HUES6 (cell line): ENCODE results near the gene TYROBP.
"Not testable (repeated sequence)": the region's sequence is repeated elsewhere in the genome, so short reads cannot be mapped to it uniquely, and the experiment has no call there.

Experiments
- H3K27ac ChIP-seq: 2 replicates; pipeline ENCODE4 v1.7.0; 2013; ENCODE audit warnings: low read depth, mild to moderate bottlenecking, low read length, inconsistent platforms
- H3K27me3 ChIP-seq: 2 replicates; pipeline ENCODE4 v1.6.1; 2013; ENCODE audit warnings: low read length; ENCODE audit not compliant: control insufficient read depth, insufficient read depth
- H3K36me3 ChIP-seq: 2 replicates; pipeline ENCODE4 v1.6.1; 2013; ENCODE audit warnings: low read length; ENCODE audit not compliant: control insufficient read depth, insufficient read depth
- H3K4me1 ChIP-seq: 2 replicates; pipeline ENCODE4 v1.6.1; 2013; ENCODE audit warnings: low read length; ENCODE audit not compliant: control insufficient read depth, insufficient read depth
- H3K4me3 ChIP-seq: 2 replicates; pipeline ENCODE4 v1.5.1; 2013; ENCODE audit warnings: low read depth, low read length
- H3K9ac ChIP-seq: one replicate; pipeline ENCODE4 v1.6.1; 2013; ENCODE audit warnings: mild to moderate bottlenecking, low read length
- H3K9me3 ChIP-seq: 2 replicates; pipeline ENCODE4 v1.6.1; 2013; ENCODE audit warnings: low read depth, low read length; ENCODE audit not compliant: control insufficient read depth, insufficient read depth

The TYROBP gene

GRCh38 chr19:35898499-35898809 is 9.6 kb downstream of the TYROBP start:
- peaks cover 22% of the 10 kb centered on the region for H3K4me1 ChIP-seq
- H3K4me3 ChIP-seq, result peak overlapping the region; percentile 95
- no peak overlapping the region for H3K27ac ChIP-seq
- peaks cover 6% of the 10 kb centered on the region for H3K27me3 ChIP-seq
- no peaks in the 10 kb centered on the region for H3K9me3 ChIP-seq
- peak overlapping the region; percentile 58 for H3K9ac ChIP-seq
- H3K36me3 ChIP-seq, result peaks cover 42% of the 10 kb centered on the region

- H3K9ac ChIP-seq, result no peak overlapping the region
- peaks cover 17% of the 10 kb centered on the region for H3K4me1 ChIP-seq
- H3K4me3 ChIP-seq, result peak overlapping the region; percentile 95
- no peaks in the 10 kb centered on the region for H3K9me3 ChIP-seq
- peaks cover 6% of the 10 kb centered on the region; the same call in 1 of the 2 replicates for H3K27me3 ChIP-seq
- H3K27ac ChIP-seq, result no peak overlapping the region
- peaks cover 47% of the 10 kb centered on the region for H3K36me3 ChIP-seq
Measured at GRCh38 chr19:35897706-35898451, 10.2 kb downstream of the TYROBP start.

- no peaks in the 10 kb centered on the region for H3K9me3 ChIP-seq
- H3K9ac ChIP-seq, result no peak overlapping the region
- H3K36me3 ChIP-seq, result peaks cover 55% of the 10 kb centered on the region
- no peak overlapping the region for H3K4me3 ChIP-seq
- H3K27ac ChIP-seq, result no peak overlapping the region
- H3K4me1 ChIP-seq, result peaks cover 5% of the 10 kb centered on the region
- no peaks in the 10 kb centered on the region for H3K27me3 ChIP-seq
Measured at GRCh38 chr19:35896643-35897040, 11.5 kb downstream of the TYROBP start.

- Histone ChIP-seq H3K27ac (no peak overlapping the region), H3K4me1 (no peaks in the 10 kb centered on the region), H3K4me3 (no peak overlapping the region), H3K27me3 (no peaks in the 10 kb centered on the region), H3K9ac (no peak overlapping the region), H3K36me3 (peaks cover 56% of the 10 kb centered on the region), H3K9me3 (no peaks in the 10 kb centered on the region)
Measured at GRCh38 chr19:35895911-35896642, 12.0 kb downstream of the TYROBP start.

- H3K27me3 ChIP-seq, result no peaks in the 10 kb centered on the region
- no peak overlapping the region for H3K4me3 ChIP-seq
- peaks cover 73% of the 10 kb centered on the region for H3K36me3 ChIP-seq
- no peak overlapping the region for H3K27ac ChIP-seq
- no peaks in the 10 kb centered on the region for H3K4me1 ChIP-seq
- no peaks in the 10 kb centered on the region for H3K9me3 ChIP-seq
- H3K9ac ChIP-seq, result no peak overlapping the region
Measured at GRCh38 chr19:35894342-35894741, 13.8 kb downstream of the TYROBP start.

GRCh38 chr19:35891819-35892218 is 16.3 kb downstream of the TYROBP start:
- not testable (repeated sequence) for H3K27me3 ChIP-seq, H3K9me3 ChIP-seq, H3K9ac ChIP-seq, H3K27ac ChIP-seq, H3K4me3 ChIP-seq, H3K4me1 ChIP-seq
- peaks cover 80% of the 10 kb centered on the region for H3K36me3 ChIP-seq

GRCh38 chr19:35890113-35890650 is 17.9 kb downstream of the TYROBP start:
- no peak overlapping the region for H3K4me3 ChIP-seq
- no peak overlapping the region for H3K9ac ChIP-seq
- H3K4me1 ChIP-seq, result no peaks in the 10 kb centered on the region
- H3K27me3 ChIP-seq, result no peaks in the 10 kb centered on the region
- peaks cover 65% of the 10 kb centered on the region for H3K36me3 ChIP-seq
- no peaks in the 10 kb centered on the region for H3K9me3 ChIP-seq
- H3K27ac ChIP-seq, result no peak overlapping the region

- Histone ChIP-seq H3K36me3 (peaks cover 60% of the 10 kb centered on the region), H3K27me3 (no peaks in the 10 kb centered on the region), H3K27ac (no peak overlapping the region), H3K4me3 (no peak overlapping the region), H3K9ac (no peak overlapping the region), H3K9me3 (no peaks in the 10 kb centered on the region), H3K4me1 (no peaks in the 10 kb centered on the region)
Measured at GRCh38 chr19:35889370-35890112, 18.6 kb downstream of the TYROBP start.

- Histone ChIP-seq H3K9me3 (no peaks in the 10 kb centered on the region), H3K36me3 (peaks cover 51% of the 10 kb centered on the region)
Measured at GRCh38 chr19:35888398-35888797, 19.7 kb downstream of the TYROBP start.

GRCh38 chr19:35887197-35887596 is 20.9 kb downstream of the TYROBP start:
- H3K4me1 ChIP-seq, result no peaks in the 10 kb centered on the region
- no peaks in the 10 kb centered on the region for H3K27me3 ChIP-seq
- H3K9ac ChIP-seq, result no peak overlapping the region
- peaks cover 42% of the 10 kb centered on the region for H3K36me3 ChIP-seq
- no peak overlapping the region for H3K4me3 ChIP-seq
- H3K27ac ChIP-seq, result no peak overlapping the region
- no peaks in the 10 kb centered on the region for H3K9me3 ChIP-seq

More at GRCh38 chr19:35888398-35888797, 19.7 kb downstream of the TYROBP start:
- H3K9ac ChIP-seq, result no peak overlapping the region
- H3K4me3 ChIP-seq, result no peak overlapping the region
- no peak overlapping the region for H3K27ac ChIP-seq
- no peaks in the 10 kb centered on the region for H3K4me1 ChIP-seq
- H3K27me3 ChIP-seq, result no peaks in the 10 kb centered on the region

GRCh38 chr19:35885904-35886303 is 22.2 kb downstream of the TYROBP start:
- no peak overlapping the region for H3K27ac ChIP-seq
- no peaks in the 10 kb centered on the region for H3K4me1 ChIP-seq
- H3K36me3 ChIP-seq, result peaks cover 36% of the 10 kb centered on the region
- no peaks in the 10 kb centered on the region for H3K9me3 ChIP-seq
- no peaks in the 10 kb centered on the region for H3K27me3 ChIP-seq
- no peak overlapping the region for H3K9ac ChIP-seq
- H3K4me3 ChIP-seq, result no peak overlapping the region
